PC-9 (cell line): Measurements from ENCODE around the gene RPGRIP1L.

Experiments used
- CTCF ChIP-seq: fragments of 200-600 bp; sonication (generic); conservative IDR thresholded peaks from 2 replicates; pipeline ENCODE4 v1.6.1; 2017; ENCODE audit warnings: mixed run types, antibody characterized with exemption, mild to moderate bottlenecking, moderate library complexity
- EZH2 ChIP-seq: fragments of 200-600 bp; sonication (generic); IDR thresholded peaks from 2 replicates; pipeline ENCODE4 v1.8.0; 2017; ENCODE audit warnings: antibody characterized with exemption, low read depth

- TF ChIP-seq CTCF (no peak), EZH2 (no peak)
Measured at GRCh38 chr16:53690771-53691170, 12.9 kb downstream of the RPGRIP1L start.
